Astrocyte of the cerebellum (primary cell): ENCODE results near the gene CGA.
A peak's percentile ranks its signal among the peaks of the same experiment; 100 is the strongest.

Experiments
- DNase-seq: peaks from one replicate; pipeline ENCODE4 v3.0.0-alpha.2; 2011; ENCODE audit warnings: low read depth
- H3K4me3 ChIP-seq: 2 replicates; pipeline ENCODE4 v1.5.1; 2011; ENCODE audit warnings: mild to moderate bottlenecking, low read depth, low read length, moderate library complexity
- in situ Hi-C: cut with HindIII; loops from 2 replicates; pipeline ENCODE4 v1.10.0; 2017; ENCODE audit warnings: low sequenced_read_pairs
- TF ChIP-seq, protein P1 (sequence below): IDR thresholded peaks from 2 replicates; pipeline ENCODE4 v1.5.1; 2012; ENCODE audit warnings: low read length, low read depth, moderate library complexity, mild to moderate bottlenecking; ENCODE audit errors: missing control alignments

CGA gene

GRCh38 chr6:87066449-87067333, 28.2 kb downstream of the CGA start:
- in situ Hi-C loops, result no loop called here
- H3K4me3 ChIP-seq, result no peak overlapping the region
- TF ChIP-seq, protein P1, sequence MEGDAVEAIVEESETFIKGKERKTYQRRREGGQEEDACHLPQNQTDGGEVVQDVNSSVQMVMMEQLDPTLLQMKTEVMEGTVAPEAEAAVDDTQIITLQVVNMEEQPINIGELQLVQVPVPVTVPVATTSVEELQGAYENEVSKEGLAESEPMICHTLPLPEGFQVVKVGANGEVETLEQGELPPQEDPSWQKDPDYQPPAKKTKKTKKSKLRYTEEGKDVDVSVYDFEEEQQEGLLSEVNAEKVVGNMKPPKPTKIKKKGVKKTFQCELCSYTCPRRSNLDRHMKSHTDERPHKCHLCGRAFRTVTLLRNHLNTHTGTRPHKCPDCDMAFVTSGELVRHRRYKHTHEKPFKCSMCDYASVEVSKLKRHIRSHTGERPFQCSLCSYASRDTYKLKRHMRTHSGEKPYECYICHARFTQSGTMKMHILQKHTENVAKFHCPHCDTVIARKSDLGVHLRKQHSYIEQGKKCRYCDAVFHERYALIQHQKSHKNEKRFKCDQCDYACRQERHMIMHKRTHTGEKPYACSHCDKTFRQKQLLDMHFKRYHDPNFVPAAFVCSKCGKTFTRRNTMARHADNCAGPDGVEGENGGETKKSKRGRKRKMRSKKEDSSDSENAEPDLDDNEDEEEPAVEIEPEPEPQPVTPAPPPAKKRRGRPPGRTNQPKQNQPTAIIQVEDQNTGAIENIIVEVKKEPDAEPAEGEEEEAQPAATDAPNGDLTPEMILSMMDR, result peak; percentile 55
- DNase-seq, result peak; percentile 55

DNA sequence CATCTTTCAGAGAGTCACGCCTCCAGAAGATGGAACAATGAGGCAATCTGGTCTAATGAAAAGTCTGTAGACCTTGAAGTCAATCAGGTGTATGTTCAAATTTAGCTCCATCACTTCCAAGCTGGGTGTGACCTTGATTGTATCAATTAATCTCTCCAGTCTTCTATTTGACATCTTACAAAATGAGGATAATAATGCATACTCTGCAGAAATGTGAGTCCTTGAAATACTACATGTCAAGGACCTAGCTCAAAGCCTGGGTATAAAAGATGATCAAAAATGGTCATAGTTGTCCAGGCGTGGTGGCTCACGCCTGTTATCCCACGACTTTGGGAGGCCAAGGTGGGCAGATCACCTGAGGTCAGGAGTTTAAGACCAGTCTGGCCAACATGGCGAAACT, 29.8 kb downstream of the CGA start:
- TF ChIP-seq, protein P1, result no peak
- in situ Hi-C loops, result no loop called here
- no peak for DNase-seq
- H3K4me3 ChIP-seq, result no peak overlapping the region

- no peak overlapping the region for H3K4me3 ChIP-seq
- TF ChIP-seq, protein P1, result no peak
- in situ Hi-C loops, result no loop called here
- DNase-seq, result no peak
Observed at GRCh38 chr6:87059943-87060342, 35.0 kb downstream of the CGA start.

DNA sequence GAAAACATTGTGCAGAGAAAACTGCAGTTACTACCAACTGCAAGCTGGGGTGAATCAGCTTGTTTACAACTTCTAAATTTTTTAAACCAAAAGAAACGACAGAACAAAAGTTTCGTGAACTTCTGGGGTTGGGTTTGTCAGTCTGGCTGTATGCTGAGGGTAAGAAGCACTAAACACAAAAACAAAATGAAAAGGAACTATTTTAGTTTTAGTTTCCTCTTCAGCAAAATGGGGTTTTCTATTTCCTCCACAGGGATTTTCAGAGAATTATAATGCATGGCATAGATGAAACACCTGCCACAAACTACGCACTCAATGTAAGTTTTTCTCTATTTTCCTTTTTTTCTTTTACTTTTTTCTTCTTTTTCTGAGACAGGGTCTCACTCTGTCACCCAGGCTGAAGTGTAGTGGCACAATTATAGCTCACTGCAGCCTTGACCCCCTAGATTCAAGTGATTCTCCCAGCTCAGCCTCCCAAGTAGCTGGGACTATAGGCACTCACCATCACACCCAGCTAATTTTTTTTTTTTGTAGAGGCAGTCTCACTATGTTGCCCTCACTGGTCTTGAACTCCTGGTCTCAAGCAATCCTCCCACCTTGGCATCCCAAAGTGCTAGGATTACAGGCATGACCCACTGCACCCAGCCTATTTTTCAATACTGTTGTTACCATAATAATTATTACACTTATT, 40.6 kb downstream of the CGA start:
- no peak for DNase-seq
- H3K4me3 ChIP-seq, result no peak overlapping the region
- in situ Hi-C loops, result no loop called here
- TF ChIP-seq, protein P1, result no peak

DNA sequence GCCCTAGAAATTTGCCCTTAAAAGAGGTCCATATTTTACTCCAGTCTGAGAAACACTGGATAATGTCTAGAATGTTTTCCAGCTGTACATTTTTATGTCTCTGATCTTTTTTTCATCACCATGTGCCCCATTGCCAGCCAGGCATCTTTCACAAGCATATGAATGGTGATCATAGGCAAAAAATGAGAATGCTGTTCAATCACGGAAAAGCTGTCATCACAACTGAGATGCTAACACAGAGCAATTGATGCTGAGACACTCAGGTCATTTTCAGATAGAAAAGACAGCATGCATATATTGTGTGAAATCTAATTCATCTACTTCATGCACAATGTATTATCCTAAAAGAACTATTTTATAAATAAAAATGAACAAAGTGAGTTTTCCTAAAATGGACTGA, 41.6 kb downstream of the CGA start:
- TF ChIP-seq, protein P1, result no peak
- DNase-seq, result no peak
- in situ Hi-C loops, result no loop called here
- no peak overlapping the region for H3K4me3 ChIP-seq

- in situ Hi-C loops, result no loop called here
- TF ChIP-seq, protein P1, result no peak
- H3K4me3 ChIP-seq, result no peak overlapping the region
- no peak for DNase-seq
Observed at GRCh38 chr6:87049779-87050178, 45.1 kb downstream of the CGA start.
